ENCODE results near the gene PMM2.
A peak's percentile ranks its signal among the peaks of the same experiment; 100 is the strongest.

The PMM2 gene

DNA sequence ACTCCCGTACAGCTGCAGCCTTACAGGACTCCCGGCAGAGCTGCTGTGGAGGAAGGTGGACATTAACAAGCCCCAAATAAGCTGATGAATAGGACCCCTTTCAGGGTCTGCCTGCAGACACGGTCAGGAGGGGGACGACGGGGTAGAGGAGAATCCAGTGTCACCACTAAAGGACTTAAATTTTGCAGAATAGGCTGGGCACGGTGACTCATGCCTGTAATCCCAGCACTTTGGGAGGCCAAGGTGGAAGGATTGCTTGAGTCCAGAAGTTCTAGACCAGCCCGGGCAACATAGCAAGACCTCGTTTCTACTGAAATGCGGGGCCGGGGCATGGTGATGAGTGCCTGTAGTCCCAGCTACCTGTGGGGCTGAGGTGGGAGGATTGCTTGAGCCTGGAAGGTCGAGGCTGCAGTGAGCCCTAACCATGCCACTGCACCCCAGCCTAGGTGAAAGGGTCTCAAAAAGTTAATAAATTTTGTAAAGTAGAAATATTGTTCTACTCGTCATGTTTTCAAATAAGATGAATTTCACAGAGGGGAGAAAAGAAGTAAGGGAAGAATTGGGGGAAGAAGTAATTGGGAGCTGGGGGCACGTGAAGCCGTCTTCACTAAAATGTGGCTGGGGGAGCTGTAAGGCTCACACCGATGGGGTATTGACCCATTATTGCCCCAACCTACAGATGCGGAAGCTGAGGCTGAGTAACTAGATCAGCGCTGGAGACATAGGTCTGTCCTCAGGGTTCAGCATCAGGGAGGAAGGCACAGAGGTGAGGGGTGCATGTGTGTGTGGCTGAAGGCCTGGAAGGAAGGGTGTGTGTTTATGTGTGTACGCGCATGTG lies 89.2 kb downstream of the PMM2 start:
- no peak for DNase-seq (ENCODE audit: low read depth in 2 of 2)
- no peak for TF ChIP-seq CTCF (IDR thresholded peaks at IDR 0.05; ENCODE audit: low read depth, low read length)

DNA sequence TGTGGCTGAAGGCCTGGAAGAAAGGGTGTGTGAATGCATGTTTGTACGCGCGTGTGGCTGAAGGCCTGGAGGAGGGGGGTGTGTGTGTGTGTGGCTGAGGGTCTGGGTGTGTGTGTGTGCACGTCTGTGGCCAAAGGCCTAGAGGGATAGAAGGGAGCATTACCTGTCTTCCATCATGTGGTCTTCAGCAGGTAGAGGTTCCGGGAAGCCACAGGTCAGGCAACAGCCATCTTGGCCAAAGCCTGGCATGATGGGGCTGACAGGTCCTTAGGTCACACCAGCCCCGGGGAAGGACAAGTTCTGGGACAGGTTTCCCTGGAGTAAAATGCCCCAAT lies 89.8 kb downstream of the PMM2 start:
- no peak for TF ChIP-seq CTCF (IDR thresholded peaks at IDR 0.05; ENCODE audit: low read depth, low read length)
- H3K4me3 ChIP-seq (replicated peaks in 1 of 2; ENCODE audit: low read depth in 2 of 2, low read length in 2 of 2): no peak overlapping the region
- no peak for DNase-seq (ENCODE audit: low read depth in 2 of 2)

More for the DNA sequence above, 89.2 kb downstream of the PMM2 start:
- no peak overlapping the region for H3K4me3 ChIP-seq (replicated peaks in 1 of 2; ENCODE audit: low read depth in 2 of 2, low read length in 2 of 2)

DNA sequence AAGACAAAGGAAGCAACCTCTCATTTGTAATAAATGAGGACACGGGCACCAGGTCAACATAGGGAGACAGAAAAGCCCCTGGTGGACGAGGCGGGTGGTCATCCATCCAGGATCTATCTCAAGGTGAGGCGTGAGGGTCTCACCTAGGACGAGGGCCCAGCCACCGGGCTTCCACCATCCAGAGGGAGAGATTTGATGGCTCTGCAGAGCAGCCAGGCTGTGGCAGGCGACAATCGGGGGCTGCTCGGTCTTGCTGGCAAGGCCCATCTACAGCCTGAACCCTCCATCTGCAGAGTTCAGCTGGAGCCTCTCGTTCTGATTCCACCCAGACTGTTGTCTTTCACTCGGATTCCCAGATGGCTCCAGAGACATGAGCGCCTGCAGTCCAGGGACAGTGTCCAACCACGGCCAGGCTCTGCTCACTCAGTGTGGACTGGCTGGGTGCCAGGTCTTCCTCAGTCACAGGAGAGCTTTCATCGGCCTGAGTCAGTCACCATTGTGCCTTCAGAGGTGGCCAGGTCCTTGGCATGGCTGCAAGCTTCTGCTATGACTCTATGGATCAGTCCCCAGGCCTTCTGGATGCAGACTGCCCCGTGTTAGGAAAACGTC lies 90.4 kb downstream of the PMM2 start:
- no peak for TF ChIP-seq CTCF (IDR thresholded peaks at IDR 0.05; ENCODE audit: low read depth, low read length)
- DNase-seq (ENCODE audit: low read depth in 2 of 2): peak in 1 of 2 donors; percentile 74

DNA sequence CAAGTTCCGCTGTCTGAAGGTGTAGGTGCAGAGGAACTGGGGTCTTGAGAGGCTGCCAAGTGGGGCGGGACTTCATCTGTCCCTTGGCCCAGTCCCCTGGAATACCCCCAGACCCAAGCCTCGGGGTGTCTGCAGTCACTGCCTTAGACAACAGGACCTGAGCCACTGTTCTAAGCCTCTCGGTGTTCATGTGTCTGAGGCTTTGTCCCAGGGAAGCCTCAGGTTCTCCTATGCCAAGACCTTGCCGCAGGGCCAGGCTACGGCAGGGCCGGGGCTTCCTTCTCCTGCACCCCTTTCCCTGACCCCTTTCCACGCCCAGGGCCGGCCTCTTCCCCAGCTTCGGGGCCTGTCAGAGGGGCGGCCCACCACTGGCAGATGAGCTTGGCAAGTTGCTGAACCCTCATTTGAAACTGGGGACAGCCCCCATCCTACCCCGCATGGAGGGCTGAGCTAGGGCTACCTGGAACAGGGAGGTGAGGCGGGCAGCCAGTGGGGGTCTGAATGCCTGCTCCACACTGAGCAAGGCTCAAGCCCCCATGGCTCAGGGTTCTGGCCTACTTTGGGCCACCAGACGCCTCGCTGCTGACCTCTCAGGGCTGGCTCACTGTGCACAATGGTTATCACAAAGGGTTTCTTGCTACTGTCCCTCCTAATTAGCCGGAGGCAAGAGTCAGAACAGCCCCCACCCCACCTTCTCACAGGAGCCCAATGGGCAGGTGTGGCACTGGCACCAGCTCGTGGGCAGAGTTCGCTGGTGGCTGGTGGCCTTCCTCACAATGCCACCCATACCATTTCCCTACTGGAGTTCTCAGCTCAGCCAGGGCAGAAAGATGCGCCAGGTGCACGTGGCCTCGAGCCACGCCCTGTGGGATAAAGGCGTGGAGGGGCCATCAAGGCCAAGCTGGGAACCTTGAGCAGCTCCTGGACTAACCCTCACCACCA lies 91.6 kb downstream of the PMM2 start:
- no peak overlapping the region for H3K4me3 ChIP-seq (replicated peaks in 1 of 2; ENCODE audit: low read depth in 2 of 2, low read length in 2 of 2)
- no peak for DNase-seq (ENCODE audit: low read depth in 2 of 2)
- TF ChIP-seq CTCF (IDR thresholded peaks at IDR 0.05; ENCODE audit: low read depth, low read length): no peak

More for the DNA sequence above, 90.4 kb downstream of the PMM2 start:
- no peak overlapping the region for H3K4me3 ChIP-seq (replicated peaks in 1 of 2; ENCODE audit: low read depth in 2 of 2, low read length in 2 of 2)

DNA sequence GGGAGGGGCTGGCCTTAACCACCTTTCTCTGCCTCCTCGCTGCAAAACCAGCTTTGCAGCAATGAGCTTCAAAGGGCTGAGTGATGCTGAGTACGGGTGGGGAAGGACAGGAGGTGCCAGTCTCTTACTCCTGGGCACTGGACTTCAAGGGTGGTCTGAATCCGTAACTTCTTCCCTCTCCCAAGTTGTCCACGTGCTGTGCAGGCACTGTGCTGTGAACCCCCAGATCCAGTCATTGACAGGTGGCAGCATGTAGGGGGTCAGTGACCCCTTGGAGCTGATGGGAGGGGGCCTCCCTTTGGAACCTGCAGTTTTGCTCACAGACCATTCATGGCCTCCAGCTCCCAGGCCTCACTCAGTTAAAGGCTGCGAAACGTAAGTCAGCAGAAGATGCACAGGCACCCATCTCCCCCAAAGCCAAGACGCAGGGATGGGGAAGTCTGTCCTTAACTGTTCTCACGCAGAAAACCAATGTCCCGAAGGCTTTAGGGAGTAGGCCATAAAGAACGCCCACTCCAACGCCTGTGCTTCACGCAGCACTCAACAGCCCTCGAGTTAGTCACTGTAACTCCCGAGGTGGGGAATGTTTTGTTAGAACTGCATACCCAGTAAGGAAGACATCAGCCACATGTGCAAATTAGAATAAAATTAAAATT lies 92.4 kb downstream of the PMM2 start:
- TF ChIP-seq CTCF (IDR thresholded peaks at IDR 0.05; ENCODE audit: low read depth, low read length): no peak
- no peak for DNase-seq (ENCODE audit: low read depth in 2 of 2)
- no peak overlapping the region for H3K4me3 ChIP-seq (replicated peaks in 1 of 2; ENCODE audit: low read depth in 2 of 2, low read length in 2 of 2)

GRCh38 chr16:8890549-8890921 lies 92.9 kb downstream of the PMM2 start:
- no peak for TF ChIP-seq CTCF (IDR thresholded peaks at IDR 0.05; ENCODE audit: low read depth, low read length)
- no peak for DNase-seq (ENCODE audit: low read depth in 2 of 2)
- no peak overlapping the region for H3K4me3 ChIP-seq (replicated peaks in 1 of 2; ENCODE audit: low read depth in 2 of 2, low read length in 2 of 2)

Measured in cardiac fibroblast (primary cell).